Smooth muscle cell (in vitro differentiated cells): Measurements from ENCODE around the gene EXOSC5. TPM values are rescaled to one million over a fixed set of nuclear protein-coding genes. Genes with fewer than 3 reads are reported as not detected.

ENCODE experiments used
- DNase-seq: peaks from one replicate; lab custom pipeline; 2025; ENCODE audit not compliant: unreplicated experiment; lab: John Stamatoyannopoulos, UW
- H2AFZ ChIP-seq: fragments of 200-600 bp; sonication (generic); 2 replicates; pipeline ENCODE4 v1.6.0; 2016; ENCODE audit warnings: antibody characterized with exemption, low read depth, mild to moderate bottlenecking
- H3F3A ChIP-seq: fragments of 200-600 bp; sonication (generic); 2 replicates; pipeline ENCODE4 v1.6.0; 2017; ENCODE audit warnings: antibody characterized with exemption, low read depth
- H3K27ac ChIP-seq: fragments of 200-600 bp; sonication (generic); 2 replicates; pipeline ENCODE4 v1.5.1; 2016; ENCODE audit warnings: low read depth, mild to moderate bottlenecking
- H3K27me3 ChIP-seq: fragments of 200-600 bp; sonication (generic); 2 replicates; pipeline ENCODE4 v1.6.1; 2016; ENCODE audit warnings: low read depth, mild to moderate bottlenecking
- H3K36me3 ChIP-seq: fragments of 200-600 bp; sonication (generic); 2 replicates; pipeline ENCODE4 v1.5.1; 2016; ENCODE audit warnings: low read depth
- H3K4me1 ChIP-seq: fragments of 200-600 bp; sonication (generic); 2 replicates; pipeline ENCODE4 v1.5.1; 2016; ENCODE audit warnings: low read depth
- H3K4me2 ChIP-seq: fragments of 200-600 bp; sonication (generic); 2 replicates; pipeline ENCODE4 v1.6.0; 2016; ENCODE audit warnings: mild to moderate bottlenecking
- H3K4me3 ChIP-seq: fragments of 200-600 bp; sonication (generic); 2 replicates; pipeline ENCODE4 v1.5.1; 2016; ENCODE audit warnings: mild to moderate bottlenecking
- H3K79me2 ChIP-seq: fragments of 200-600 bp; sonication (generic); 2 replicates; pipeline ENCODE4 v1.6.0; 2016; ENCODE audit warnings: low read depth, mild to moderate bottlenecking
- H3K9ac ChIP-seq: fragments of 200-600 bp; sonication (generic); 2 replicates; pipeline ENCODE4 v1.6.0; 2016; ENCODE audit warnings: low read depth
- H3K9me3 ChIP-seq: fragments of 200-600 bp; sonication (generic); replicated peaks from 2 replicates; pipeline ENCODE4 v1.5.1; 2016; ENCODE audit warnings: low read depth
- H4K20me1 ChIP-seq: fragments of 200-600 bp; sonication (generic); 2 replicates; pipeline ENCODE4 v1.6.0; 2016; ENCODE audit warnings: low read depth
- CTCF ChIP-seq: fragments of 200-600 bp; sonication (generic); IDR thresholded peaks from 2 replicates; pipeline ENCODE4 v1.5.1; 2017; ENCODE audit warnings: borderline replicate concordance, mild to moderate bottlenecking, antibody characterized with exemption; ENCODE audit not compliant: insufficient read depth, poor library complexity, severe bottlenecking
- WGBS: methylation state at CpG from one replicate; pipeline ENCODE4 v1.1.7; 2016; ENCODE audit warnings: low lambda C conversion rate; 5-methylcytosine and 5-hydroxymethylcytosine counted together
- polyA plus RNA-seq: library from polyadenylated mRNA; unstranded; fragments of >200 nt; fragmentation: Nextera tagmentation; extraction: Ambion mirVana; gene quantifications from 2 replicates; pipeline ENCODE4 v1.2.1, GENCODE V29; 2016
- small RNA-seq: library from RNA; depleted of rRNA; stranded (forward); fragments of <200 nt; gene quantifications from one replicate; pipeline ENCODE3, GENCODE V24; 2014
- total RNA-seq: library from RNA; depleted of rRNA; stranded (reverse); fragments of >200 nt; gene quantifications from 2 replicates; pipeline ENCODE4 v1.2.3, GENCODE V29; 2014

Gene EXOSC5
- total and polyA plus RNA-seq, 2 experiments from 2014 or later = 5.4 to 19.5 TPM

GRCh38 chr19:41344162-41344561 lies 53.0 kb downstream of the EXOSC5 start:
- Histone ChIP-seq H3K4me1 (no peaks in the 10 kb centered on the region), H3K9ac (no peak overlapping the region), H2AFZ (no peak overlapping the region), H3K79me2 (peaks cover 65% of the 10 kb centered on the region), H3F3A (peaks cover 16% of the 10 kb centered on the region), H3K36me3 (peaks cover 3% of the 10 kb centered on the region), H3K4me3 (no peak overlapping the region), H3K27ac (no peak overlapping the region), H3K4me2 (no peak overlapping the region), H3K27me3 (no peaks in the 10 kb centered on the region), H4K20me1 (peaks cover 94% of the 10 kb centered on the region), H3K9me3 (no peaks in the 10 kb centered on the region)
- no peak for TF ChIP-seq CTCF
- WGBS = 90% methylated on average over 2 of the region's 2 CpGs
- no peak for DNase-seq

- H3F3A ChIP-seq = peaks cover 16% of the 10 kb centered on the region
- H3K4me1 ChIP-seq = no peaks in the 10 kb centered on the region
- no peak overlapping the region for H3K9ac ChIP-seq
- peaks cover 62% of the 10 kb centered on the region for H3K79me2 ChIP-seq
- no peak overlapping the region for H3K4me3 ChIP-seq
- WGBS = 95% methylated on average over 17 of the region's 20 CpGs
- peaks cover 94% of the 10 kb centered on the region for H4K20me1 ChIP-seq
- no peaks in the 10 kb centered on the region for H3K36me3 ChIP-seq
- DNase-seq = no peak
- no peak overlapping the region for H2AFZ ChIP-seq
- no peak overlapping the region for H3K27ac ChIP-seq
- H3K4me2 ChIP-seq = no peak overlapping the region
- no peaks in the 10 kb centered on the region for H3K9me3 ChIP-seq
- H3K27me3 ChIP-seq = no peaks in the 10 kb centered on the region
- no peak for TF ChIP-seq CTCF
Observed at GRCh38 chr19:41341669-41342490, 55.3 kb downstream of the EXOSC5 start.

- H3K4me3 ChIP-seq = no peak overlapping the region
- H3K79me2 ChIP-seq = peaks cover 63% of the 10 kb centered on the region
- H3K36me3 ChIP-seq = peaks cover 4% of the 10 kb centered on the region
- H3K27ac ChIP-seq = no peak overlapping the region
- WGBS = 94% methylated on average over 2 of the region's 5 CpGs
- H3K9me3 ChIP-seq = no peaks in the 10 kb centered on the region
- no peak overlapping the region for H3K4me2 ChIP-seq
- no peak overlapping the region for H2AFZ ChIP-seq
- H4K20me1 ChIP-seq = peaks cover 93% of the 10 kb centered on the region
- H3K4me1 ChIP-seq = no peaks in the 10 kb centered on the region
- no peak for TF ChIP-seq CTCF
- DNase-seq = no peak
- no peaks in the 10 kb centered on the region for H3K27me3 ChIP-seq
- H3F3A ChIP-seq = peaks cover 14% of the 10 kb centered on the region
- no peak overlapping the region for H3K9ac ChIP-seq
Observed at GRCh38 chr19:41339936-41340335, 57.2 kb downstream of the EXOSC5 start.

Small RNA genes within 50 kb of the gene (small RNA-seq; reads per million reads assigned to genes)
- gene RF00017 = not detected

Other genes starting within 250 kb of the EXOSC5 start
- 0.18 and 0.63 TPM in 2 replicates for gene CYP2S1, start 204.1 kb downstream of the EXOSC5 start, total RNA-seq
- 1.8 and 6.1 TPM in 2 replicates for gene CYP2S1, start 204.1 kb downstream of the EXOSC5 start, polyA plus RNA-seq
- 71.2 and 76.8 TPM in 2 replicates for gene AXL, start 178.1 kb downstream of the EXOSC5 start, total RNA-seq
- gene AXL, start 178.1 kb downstream of the EXOSC5 start, polyA plus RNA-seq = 16.9 and 27.0 TPM in 2 replicates
- 78.6 and 101 TPM in 2 replicates for gene HNRNPUL1, start 133.0 kb downstream of the EXOSC5 start, total RNA-seq
- gene HNRNPUL1, start 133.0 kb downstream of the EXOSC5 start, polyA plus RNA-seq = 121 and 125 TPM in 2 replicates
- gene CCDC97, start 87.2 kb downstream of the EXOSC5 start, total RNA-seq = 3.0 and 7.5 TPM in 2 replicates
- 15.3 and 18.2 TPM in 2 replicates for gene CCDC97, start 87.2 kb downstream of the EXOSC5 start, polyA plus RNA-seq
- gene TGFB1, start 43.4 kb downstream of the EXOSC5 start, total RNA-seq = 37.6 and 51.7 TPM in 2 replicates
- gene TGFB1, start 43.4 kb downstream of the EXOSC5 start, polyA plus RNA-seq = 199 and 216 TPM in 2 replicates
- gene B9D2, start 33.2 kb downstream of the EXOSC5 start, total RNA-seq = 1.6 and 2.1 TPM in 2 replicates
- gene B9D2, start 33.2 kb downstream of the EXOSC5 start, polyA plus RNA-seq = 12.2 and 13.9 TPM in 2 replicates
- 11.0 and 19.2 TPM in 2 replicates for gene TMEM91, start 20.8 kb downstream of the EXOSC5 start, total RNA-seq
- gene TMEM91, start 20.8 kb downstream of the EXOSC5 start, polyA plus RNA-seq = 24.3 and 25.6 TPM in 2 replicates
- gene BCKDHA, start 459 bp upstream of the EXOSC5 start, total RNA-seq = 24.6 and 30.3 TPM in 2 replicates
- gene BCKDHA, start 459 bp upstream of the EXOSC5 start, polyA plus RNA-seq = 47.9 and 53.9 TPM in 2 replicates
- 0.85 TPM in 2 replicates for gene B3GNT8, start 30.0 kb upstream of the EXOSC5 start, total RNA-seq
- gene B3GNT8, start 30.0 kb upstream of the EXOSC5 start, polyA plus RNA-seq = 1.7 and 3.0 TPM in 2 replicates
- 40.3 and 48.3 TPM in 2 replicates for gene DMAC2, start 42.6 kb upstream of the EXOSC5 start, total RNA-seq
- gene DMAC2, start 42.6 kb upstream of the EXOSC5 start, polyA plus RNA-seq = 65.8 and 69.2 TPM in 2 replicates
- gene ERICH4, start 45.8 kb upstream of the EXOSC5 start, total RNA-seq = not detected in 2 replicates
- not detected in 2 replicates for gene ERICH4, start 45.8 kb upstream of the EXOSC5 start, polyA plus RNA-seq
- not detected in 2 replicates for gene CEACAM21, start 178.8 kb upstream of the EXOSC5 start, total RNA-seq
- gene CEACAM21, start 178.8 kb upstream of the EXOSC5 start, polyA plus RNA-seq = not detected in 2 replicates
- not detected in 2 replicates for gene CEACAM4, start 229.7 kb upstream of the EXOSC5 start, total RNA-seq
- gene CEACAM4, start 229.7 kb upstream of the EXOSC5 start, polyA plus RNA-seq = not detected in 2 replicates